Peyer's patch (tissue), 4 donors: Measurements from ENCODE around the gene SSC4D. TPM values are rescaled to one million over a fixed set of nuclear protein-coding genes. Genes with fewer than 3 reads are reported as not detected.

Experiments
- DNase-seq, 3 donors: peaks; one replicate each; pipeline ENCODE4 v3.0.0-alpha.2; 2017 to 2019
- H3K27ac ChIP-seq, 4 donors: fragments of 200-600 bp; sonication (generic); one replicate each; pipeline ENCODE4 v1.5.1; 2016 to 2019
- H3K27me3 ChIP-seq, 2 donors: fragments of 200-600 bp; sonication (generic); one replicate each; pipeline ENCODE4 v1.5.1; 2019
- H3K36me3 ChIP-seq, 3 donors: fragments of 200-600 bp; sonication (generic); one replicate each; pipeline ENCODE4 v1.5.1; 2016 to 2019
- H3K4me1 ChIP-seq, 4 donors: fragments of 200-600 bp; sonication (generic); one replicate each; pipeline ENCODE4 v1.5.1; 2016 to 2019
- H3K4me3 ChIP-seq, 4 donors: fragments of 200-600 bp; sonication (generic); 1 replicate in 3 of 4; 2 replicates in 1 of 4; pipeline ENCODE4 v1.5.1; 2016 to 2019; ENCODE audit warnings: mild to moderate bottlenecking in 1 of 4
- H3K9me3 ChIP-seq, 4 donors: fragments of 200-600 bp; sonication (generic); one replicate each; pipeline ENCODE4 v1.5.1; 2016 to 2019; ENCODE audit warnings: mild to moderate bottlenecking in 1 of 4
- CTCF ChIP-seq, 6 experiments: fragments of 450-650 bp in 4 of 6; fragments of 200-600 bp in 2 of 6; sonication (generic) in 1 of 6; IDR thresholded peaks; one replicate each; pipeline ENCODE4 v1.5.1; 2017 to 2019; ENCODE audit warnings: antibody characterized with exemption in 6 of 6, mild to moderate bottlenecking in 3 of 6, moderate library complexity in 1 of 6
- POLR2A ChIP-seq, 2 donors: fragments of 450-650 bp; IDR thresholded peaks; one replicate each; pipeline ENCODE4 v1.5.1; 2017; ENCODE audit warnings: antibody characterized with exemption in 2 of 2, mild to moderate bottlenecking in 2 of 2, moderate library complexity in 2 of 2
- total RNA-seq, 4 donors: library from RNA; depleted of rRNA; stranded (reverse); fragments of >200 nt; gene quantifications; one replicate each; pipeline ENCODE4 v1.1.0, GENCODE V29; 2016

Gene SSC4D
- total RNA-seq, 4 donors from 2014 or later: 2.8 TPM; not detected in 3

GRCh38 chr7:76353744-76354143, 55.8 kb downstream of the SSC4D start:
- Histone ChIP-seq H3K27ac (no peak overlapping the region), H3K36me3 (peaks cover 0 to 12% (median 0%) of the 10 kb centered on the region in 3 donors), H3K4me1 (peaks cover 0 to 24% (median 4%) of the 10 kb centered on the region in 4 donors), H3K27me3 (no peaks in the 10 kb centered on the region), H3K9me3 (no peaks in the 10 kb centered on the region), H3K4me3 (no peak overlapping the region)
- no peak for DNase-seq
- no peak for TF ChIP-seq CTCF (IDR thresholded peaks at IDR 0.05)
- no peak for TF ChIP-seq POLR2A (IDR thresholded peaks at IDR 0.05)

- no peak overlapping the region for H3K4me3 ChIP-seq
- TF ChIP-seq POLR2A (IDR thresholded peaks at IDR 0.05): no peak
- no peak for TF ChIP-seq CTCF (IDR thresholded peaks at IDR 0.05)
- H3K4me1 ChIP-seq: peaks cover 0 to 25% (median 3%) of the 10 kb centered on the region in 4 donors
- DNase-seq: no peak
- no peak overlapping the region for H3K27ac ChIP-seq
- no peaks in the 10 kb centered on the region for H3K27me3 ChIP-seq
- H3K9me3 ChIP-seq: no peaks in the 10 kb centered on the region
- peaks cover 0 to 18% (median 0%) of the 10 kb centered on the region in 3 donors for H3K36me3 ChIP-seq
Measured at GRCh38 chr7:76352193-76352592, 57.3 kb downstream of the SSC4D start.

GRCh38 chr7:76351372-76351771, 58.1 kb downstream of the SSC4D start:
- H3K4me1 ChIP-seq: peaks cover 0 to 25% (median 5%) of the 10 kb centered on the region in 4 donors
- TF ChIP-seq CTCF (IDR thresholded peaks at IDR 0.05) (no peak), POLR2A (IDR thresholded peaks at IDR 0.05) (no peak)

GRCh38 chr7:76349313-76349885, 60.1 kb downstream of the SSC4D start:
- no peaks in the 10 kb centered on the region for H3K27me3 ChIP-seq
- DNase-seq: no peak
- peaks cover 0 to 43% (median 0%) of the 10 kb centered on the region in 3 donors for H3K36me3 ChIP-seq
- peaks cover 0 to 29% (median 5%) of the 10 kb centered on the region in 4 donors for H3K4me1 ChIP-seq
- no peaks in the 10 kb centered on the region for H3K9me3 ChIP-seq
- H3K4me3 ChIP-seq: no peak overlapping the region
- TF ChIP-seq CTCF (IDR thresholded peaks at IDR 0.05): no peak
- TF ChIP-seq POLR2A (IDR thresholded peaks at IDR 0.05): no peak
- H3K27ac ChIP-seq: no peak overlapping the region

More at GRCh38 chr7:76351372-76351771, 58.1 kb downstream of the SSC4D start:
- no peak overlapping the region for H3K4me3 ChIP-seq
- no peak overlapping the region for H3K27ac ChIP-seq
- H3K36me3 ChIP-seq: peaks cover 0 to 24% (median 0%) of the 10 kb centered on the region in 3 donors
- no peaks in the 10 kb centered on the region for H3K9me3 ChIP-seq
- H3K27me3 ChIP-seq: no peaks in the 10 kb centered on the region
- DNase-seq: no peak

- H3K27me3 ChIP-seq: no peaks in the 10 kb centered on the region
- H3K4me3 ChIP-seq: no peak overlapping the region
- H3K9me3 ChIP-seq: no peaks in the 10 kb centered on the region
- peaks cover 0 to 22% (median 5%) of the 10 kb centered on the region in 4 donors for H3K4me1 ChIP-seq
- no peak for DNase-seq
- peak overlapping the region in 1 of 4 donors; percentile 77 for H3K27ac ChIP-seq
- peaks cover 0 to 57% (median 0%) of the 10 kb centered on the region in 3 donors for H3K36me3 ChIP-seq
- TF ChIP-seq CTCF (IDR thresholded peaks at IDR 0.05): no peak
- TF ChIP-seq POLR2A (IDR thresholded peaks at IDR 0.05): no peak
Measured at GRCh38 chr7:76347710-76348109, 61.8 kb downstream of the SSC4D start.
